CD4-positive, CD25-positive, alpha-beta regulatory T cell (primary cell): ENCODE data around the gene USH1C. TPM values are rescaled to one million over a fixed set of nuclear protein-coding genes. Genes with fewer than 3 reads are reported as not detected.

Experiments
- ATAC-seq, 2 donors: fragments of 150-1000 bp; cut with Tn5 transposase; one replicate each; pipeline ENCODE4 v1.10.0; 2021; ENCODE audit warnings: low read depth in 2 of 2, moderate number of reproducible peaks in 2 of 2, moderate library complexity in 1 of 2
- DNase-seq, 3 donors: peaks; one replicate each; pipeline versions ENCODE4 v3.0.0 to v3.0.0-alpha.2; 2012 to 2022; ENCODE audit warnings: mixed read lengths in 1 of 3
- H3K27ac ChIP-seq: one replicate; pipeline ENCODE4 v1.7.0; 2013; ENCODE audit warnings: mild to moderate bottlenecking, low read length; ENCODE audit not compliant: insufficient read depth, poor library complexity, severe bottlenecking
- H3K27me3 ChIP-seq: one replicate; pipeline ENCODE4 v1.7.0; 2013; ENCODE audit warnings: low read length; ENCODE audit not compliant: control insufficient read depth, insufficient read depth
- H3K36me3 ChIP-seq: one replicate; pipeline ENCODE4 v1.7.0; 2013; ENCODE audit warnings: mild to moderate bottlenecking, low read length, moderate library complexity; ENCODE audit not compliant: control insufficient read depth, insufficient read depth
- H3K4me1 ChIP-seq: 2 replicates; pipeline ENCODE4 v1.7.0; 2013; ENCODE audit warnings: mild to moderate bottlenecking, low read length; ENCODE audit not compliant: insufficient read depth, control insufficient read depth, poor library complexity, severe bottlenecking
- H3K4me3 ChIP-seq: one replicate; pipeline ENCODE4 v1.7.0; 2013; ENCODE audit warnings: low read depth, mild to moderate bottlenecking, low read length, moderate library complexity
- H3K9me3 ChIP-seq, 2 experiments: 1 replicate in 1 of 2; 2 replicates in 1 of 2; pipeline ENCODE4 v1.7.0; 2013; ENCODE audit warnings: low read length in 2 of 2, mild to moderate bottlenecking in 1 of 2, moderate library complexity in 1 of 2; ENCODE audit not compliant: control insufficient read depth in 2 of 2
- H3K27ac Mint-ChIP-seq, 3 donors: one replicate each; pipeline ENCODE4 v1.8.0; 2020 to 2022; ENCODE audit warnings: mild to moderate bottlenecking in 3 of 3, mixed read lengths in 3 of 3, moderate library complexity in 2 of 3
- H3K27me3 Mint-ChIP-seq: one replicate; pipeline ENCODE4 v1.8.0; 2022; ENCODE audit warnings: mild to moderate bottlenecking, mixed read lengths
- H3K36me3 Mint-ChIP-seq: one replicate; pipeline ENCODE4 v1.8.0; 2020; ENCODE audit warnings: mixed read lengths
- H3K4me1 Mint-ChIP-seq, 4 donors: one replicate each; pipeline ENCODE4 v1.8.0; 2020 to 2022; ENCODE audit warnings: mixed read lengths in 4 of 4, mild to moderate bottlenecking in 1 of 4
- H3K4me3 Mint-ChIP-seq, 4 donors: one replicate each; pipeline ENCODE4 v1.8.0; 2020 to 2022; ENCODE audit warnings: mild to moderate bottlenecking in 4 of 4, mixed read lengths in 4 of 4, moderate library complexity in 3 of 4
- H3K9me3 Mint-ChIP-seq, 7 donors: one replicate each; pipeline ENCODE4 v1.8.0; 2020 to 2022; ENCODE audit warnings: mixed read lengths in 7 of 7, mild to moderate bottlenecking in 3 of 7, moderate library complexity in 2 of 7
- polyA plus RNA-seq, 4 donors: library from polyadenylated mRNA; unstranded; fragments of 300-500 nt; fragmentation: Illumina TruSeq; gene quantifications; one replicate each; pipeline ENCODE4 v1.2.3, GENCODE V29; 2021
- total RNA-seq: library from RNA; stranded (reverse); gene quantifications from one replicate; pipeline ENCODE4 v1.2.3, GENCODE V29; 2022

Gene USH1C
- total and polyA plus RNA-seq, 5 donors from 2014 or later, result not detected

GRCh38 chr11:17574141-17575091, 30.2 kb upstream of the USH1C start:
- Mint-ChIP-seq H3K27ac (no peak overlapping the region), H3K4me3 (no peak overlapping the region), H3K4me1 (peaks cover 0 to 4% (median 1%) of the 10 kb centered on the region in 4 donors), H3K9me3 (peaks cover 0 to 1% (median 0%) of the 10 kb centered on the region in 7 donors), H3K27me3 (no peaks in the 10 kb centered on the region), H3K36me3 (no peaks in the 10 kb centered on the region)
- DNase-seq (no peak), ATAC-seq (no peak)
- Histone ChIP-seq H3K4me1 (no peaks in the 10 kb centered on the region), H3K36me3 (no peaks in the 10 kb centered on the region), H3K9me3 (no peaks in the 10 kb centered on the region), H3K27me3 (no peaks in the 10 kb centered on the region), H3K27ac (no peak overlapping the region), H3K4me3 (no peak overlapping the region)

- no peaks in the 10 kb centered on the region for H3K4me1 ChIP-seq
- DNase-seq, result no peak
- H3K36me3 Mint-ChIP-seq, result no peaks in the 10 kb centered on the region
- peaks cover 0 to 1% (median 0%) of the 10 kb centered on the region in 7 donors for H3K9me3 Mint-ChIP-seq
- no peaks in the 10 kb centered on the region for H3K9me3 ChIP-seq
- H3K36me3 ChIP-seq, result no peaks in the 10 kb centered on the region
- no peak overlapping the region for H3K27ac Mint-ChIP-seq
- no peak overlapping the region for H3K4me3 ChIP-seq
- H3K27me3 Mint-ChIP-seq, result no peaks in the 10 kb centered on the region
- H3K4me1 Mint-ChIP-seq, result peaks cover 0 to 4% (median 1%) of the 10 kb centered on the region in 4 donors
- ATAC-seq, result no peak
- no peak overlapping the region for H3K27ac ChIP-seq
- no peaks in the 10 kb centered on the region for H3K27me3 ChIP-seq
- H3K4me3 Mint-ChIP-seq, result peak overlapping the region in 1 of 4 donors; percentile 46
Observed at GRCh38 chr11:17573526-17573925, 29.3 kb upstream of the USH1C start.

- no peaks in the 10 kb centered on the region for H3K36me3 Mint-ChIP-seq
- no peak overlapping the region for H3K27ac Mint-ChIP-seq
- DNase-seq (no peak), ATAC-seq (no peak)
- H3K4me1 Mint-ChIP-seq, result peaks cover 0 to 4% (median 1%) of the 10 kb centered on the region in 4 donors
- no peaks in the 10 kb centered on the region for H3K27me3 Mint-ChIP-seq
- Histone ChIP-seq H3K4me3 (no peak overlapping the region), H3K4me1 (no peaks in the 10 kb centered on the region), H3K36me3 (no peaks in the 10 kb centered on the region), H3K27ac (no peak overlapping the region), H3K9me3 (no peaks in the 10 kb centered on the region), H3K27me3 (no peaks in the 10 kb centered on the region)
- peaks cover 0 to 1% (median 0%) of the 10 kb centered on the region in 7 donors for H3K9me3 Mint-ChIP-seq
- H3K4me3 Mint-ChIP-seq, result no peak overlapping the region
Observed at GRCh38 chr11:17572791-17573460, 28.7 kb upstream of the USH1C start.

GRCh38 chr11:17572359-17572690, 28.1 kb upstream of the USH1C start:
- H3K27ac ChIP-seq, result no peak overlapping the region
- Mint-ChIP-seq H3K36me3 (no peaks in the 10 kb centered on the region), H3K9me3 (peaks cover 0 to 1% (median 0%) of the 10 kb centered on the region in 7 donors), H3K4me3 (no peak overlapping the region), H3K4me1 (peaks cover 0 to 4% (median 1%) of the 10 kb centered on the region in 4 donors), H3K27me3 (no peaks in the 10 kb centered on the region), H3K27ac (no peak overlapping the region)
- DNase-seq (no peak), ATAC-seq (no peak)
- H3K4me3 ChIP-seq, result no peak overlapping the region
- H3K4me1 ChIP-seq, result no peaks in the 10 kb centered on the region
- H3K27me3 ChIP-seq, result no peaks in the 10 kb centered on the region
- H3K36me3 ChIP-seq, result no peaks in the 10 kb centered on the region
- H3K9me3 ChIP-seq, result no peaks in the 10 kb centered on the region

GRCh38 chr11:17571431-17572358, 27.5 kb upstream of the USH1C start:
- H3K36me3 Mint-ChIP-seq, result no peaks in the 10 kb centered on the region
- H3K9me3 Mint-ChIP-seq, result peaks cover 0 to 1% (median 0%) of the 10 kb centered on the region in 7 donors
- Histone ChIP-seq H3K27me3 (no peaks in the 10 kb centered on the region), H3K27ac (no peak overlapping the region), H3K4me3 (no peak overlapping the region), H3K4me1 (no peaks in the 10 kb centered on the region), H3K36me3 (no peaks in the 10 kb centered on the region), H3K9me3 (no peaks in the 10 kb centered on the region)
- H3K4me3 Mint-ChIP-seq, result no peak overlapping the region
- peaks cover 0 to 4% (median 1%) of the 10 kb centered on the region in 4 donors for H3K4me1 Mint-ChIP-seq
- DNase-seq (no peak), ATAC-seq (no peak)
- H3K27me3 Mint-ChIP-seq, result peaks cover 3% of the 10 kb centered on the region
- no peak overlapping the region for H3K27ac Mint-ChIP-seq

GRCh38 chr11:17570034-17570433, 25.8 kb upstream of the USH1C start:
- no peaks in the 10 kb centered on the region for H3K9me3 ChIP-seq
- Mint-ChIP-seq H3K4me1 (peaks cover 0 to 4% (median 1%) of the 10 kb centered on the region in 4 donors), H3K36me3 (no peaks in the 10 kb centered on the region), H3K27me3 (peaks cover 4% of the 10 kb centered on the region), H3K4me3 (no peak overlapping the region), H3K9me3 (peaks cover 0 to 2% (median 0%) of the 10 kb centered on the region in 7 donors), H3K27ac (no peak overlapping the region)
- H3K4me3 ChIP-seq, result no peak overlapping the region
- H3K27ac ChIP-seq, result no peak overlapping the region
- ATAC-seq, result no peak
- H3K36me3 ChIP-seq, result no peaks in the 10 kb centered on the region
- no peak for DNase-seq
- H3K27me3 ChIP-seq, result no peaks in the 10 kb centered on the region
- H3K4me1 ChIP-seq, result no peaks in the 10 kb centered on the region

GRCh38 chr11:17568944-17569343, 24.7 kb upstream of the USH1C start:
- Histone ChIP-seq H3K9me3 (no peaks in the 10 kb centered on the region), H3K27me3 (no peaks in the 10 kb centered on the region), H3K36me3 (no peaks in the 10 kb centered on the region), H3K27ac (no peak overlapping the region), H3K4me1 (no peaks in the 10 kb centered on the region), H3K4me3 (no peak overlapping the region)
- Mint-ChIP-seq H3K36me3 (no peaks in the 10 kb centered on the region), H3K9me3 (peaks cover 0 to 2% (median 0%) of the 10 kb centered on the region in 7 donors), H3K4me1 (peaks cover 0 to 4% (median 1%) of the 10 kb centered on the region in 4 donors), H3K4me3 (no peak overlapping the region), H3K27me3 (peaks cover 4% of the 10 kb centered on the region), H3K27ac (no peak overlapping the region)
- DNase-seq, result no peak
- no peak for ATAC-seq
